GM12892 (cell line): ENCODE measurements around the gene DTYMK.

Experiments used
- DNase-seq: peaks from one replicate; pipeline ENCODE4 v3.0.0; 2011; ENCODE audit not compliant: insufficient read length
- FAIRE-seq: peaks from 2 replicates; lab custom pipeline; 2011; peaks lifted over from hg19 to GRCh38; lab: Jason Lieb, UNC
- POLR2A ChIP-seq: IDR thresholded peaks from 2 replicates; pipeline ENCODE4 v1.6.1; 2011; ENCODE audit warnings: low read depth, low read length, control low read depth
- POLR2AphosphoS5 ChIP-seq: IDR thresholded peaks from 2 replicates; pipeline ENCODE4 v1.6.1; 2011; ENCODE audit warnings: low read depth, low read length, control low read depth
- TAF1 ChIP-seq: IDR thresholded peaks from 2 replicates; pipeline ENCODE4 v1.6.1; 2011; ENCODE audit warnings: low read depth, mild to moderate bottlenecking, control low read depth, low read length, borderline replicate concordance

DTYMK gene

GRCh38 chr2:241649404-241649803 is 37.2 kb downstream of the DTYMK start:
- no peak for TF ChIP-seq POLR2AphosphoS5
- TF ChIP-seq POLR2A, result no peak
- TF ChIP-seq TAF1, result no peak
- DNase-seq, result no peak
- no peak for FAIRE-seq

- no peak for TF ChIP-seq POLR2A
- no peak for TF ChIP-seq POLR2AphosphoS5
- no peak for TF ChIP-seq TAF1
- FAIRE-seq (no peak), DNase-seq (no peak)
Observed at GRCh38 chr2:241648453-241648852, 38.2 kb downstream of the DTYMK start.

- DNase-seq, result no peak
- no peak for FAIRE-seq
- no peak for TF ChIP-seq TAF1
- TF ChIP-seq POLR2A, result no peak
- no peak for TF ChIP-seq POLR2AphosphoS5
Observed at GRCh38 chr2:241645915-241646645, 40.5 kb downstream of the DTYMK start.

GRCh38 chr2:241645056-241645914 is 41.3 kb downstream of the DTYMK start:
- DNase-seq, result no peak
- no peak for FAIRE-seq
- TF ChIP-seq POLR2A (no peak), TAF1 (no peak), POLR2AphosphoS5 (no peak)

GRCh38 chr2:241641631-241642030 is 45.0 kb downstream of the DTYMK start:
- DNase-seq (no peak), FAIRE-seq (no peak)
- TF ChIP-seq POLR2A, result no peak
- no peak for TF ChIP-seq POLR2AphosphoS5
- TF ChIP-seq TAF1, result no peak

GRCh38 chr2:241640165-241640795 is 46.3 kb downstream of the DTYMK start:
- no peak for DNase-seq
- FAIRE-seq, result no peak
- TF ChIP-seq POLR2A (no peak), TAF1 (no peak), POLR2AphosphoS5 (no peak)

DNA sequence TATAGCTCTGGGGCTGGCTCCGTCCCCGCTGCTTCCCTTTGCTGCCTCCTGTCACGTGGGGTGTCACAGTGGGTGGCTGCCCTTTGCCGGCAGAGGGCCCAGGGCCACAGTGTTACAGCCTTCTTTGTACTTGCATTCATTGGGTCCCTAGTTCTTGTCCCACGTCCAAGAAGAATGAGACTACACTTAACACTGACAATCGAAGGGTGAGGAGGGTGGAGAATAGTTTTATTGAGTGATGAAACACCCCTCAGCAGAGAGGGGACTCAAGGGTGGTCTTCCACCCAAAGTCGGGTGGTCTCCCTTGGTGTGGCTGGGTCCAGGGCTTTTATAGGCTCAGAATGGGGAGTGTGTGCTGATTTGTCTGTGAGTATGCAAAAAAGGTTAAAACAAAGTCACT is 47.2 kb downstream of the DTYMK start:
- TF ChIP-seq TAF1 (no peak), POLR2AphosphoS5 (no peak), POLR2A (no peak)
- DNase-seq, result no peak
- FAIRE-seq, result no peak

DNA sequence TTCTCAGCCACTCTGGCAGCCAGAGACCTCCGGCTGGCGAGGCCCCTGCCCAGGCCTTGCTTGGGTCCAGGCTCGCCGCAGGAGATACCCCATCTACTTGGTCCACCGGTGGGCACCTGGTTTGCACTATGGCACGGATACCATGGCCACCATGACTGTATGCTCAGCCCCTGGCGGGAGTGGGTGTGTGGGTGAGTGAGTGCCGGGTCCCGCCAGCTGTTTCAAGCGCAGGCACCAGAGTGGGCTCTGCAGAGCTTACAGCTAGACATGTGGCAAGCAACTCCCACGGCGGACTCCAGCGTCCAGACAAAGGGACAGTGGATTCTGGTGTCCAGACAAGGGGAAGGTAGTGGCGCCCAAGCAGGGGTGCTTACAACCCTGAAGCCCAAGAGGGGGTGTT is 47.7 kb downstream of the DTYMK start:
- TF ChIP-seq POLR2AphosphoS5, result no peak
- TF ChIP-seq POLR2A, result no peak

DNA sequence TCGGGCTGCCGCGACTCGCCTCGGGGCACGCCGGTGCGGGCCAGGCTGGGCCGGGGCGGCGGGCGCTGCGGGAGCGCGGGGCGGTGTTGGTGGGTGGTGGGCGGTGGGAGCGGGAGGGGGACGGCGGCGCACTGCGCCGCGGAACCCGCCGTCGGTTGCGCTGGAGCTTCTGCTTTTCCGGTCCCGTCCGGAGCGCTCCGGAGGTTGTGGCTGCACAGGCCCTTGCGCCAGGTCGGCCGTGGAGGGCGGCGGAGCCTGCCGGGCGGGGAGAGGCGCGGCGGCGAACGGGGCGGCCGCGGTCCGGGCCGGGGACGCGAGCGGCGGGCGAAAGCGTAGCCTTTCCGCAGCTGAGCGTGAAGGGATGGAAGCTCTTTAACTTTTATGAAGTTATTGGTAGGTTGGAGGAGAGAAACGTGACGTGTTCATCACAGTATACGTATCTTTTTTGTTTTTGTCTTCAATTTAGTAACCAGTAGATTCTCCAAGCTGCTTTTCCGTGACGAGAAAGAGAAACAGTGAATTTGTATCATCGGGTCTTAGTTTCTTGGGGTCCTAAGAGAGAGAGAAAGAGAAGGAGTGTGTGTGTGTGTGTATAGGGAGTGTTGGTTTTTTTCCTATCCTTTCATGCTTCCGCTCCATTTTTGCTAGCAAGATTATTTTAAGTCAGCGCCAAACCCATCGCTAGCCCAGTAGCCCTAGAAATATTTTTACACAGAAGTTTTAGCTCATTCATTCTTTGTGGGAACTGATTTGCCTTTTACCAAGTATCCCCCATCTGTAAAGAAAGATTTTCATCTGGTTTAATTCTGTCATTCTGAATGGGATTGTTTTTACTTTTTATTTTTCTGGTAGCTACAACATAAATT is 48.6 kb downstream of the DTYMK start:
- DNase-seq (peak; percentile 61), FAIRE-seq (no peak)
- TF ChIP-seq POLR2AphosphoS5, result no peak
- TF ChIP-seq POLR2A, result no peak
- TF ChIP-seq TAF1, result no peak

More for the DNA sequence above, 47.7 kb downstream of the DTYMK start:
- no peak for FAIRE-seq
- no peak for DNase-seq

DNA sequence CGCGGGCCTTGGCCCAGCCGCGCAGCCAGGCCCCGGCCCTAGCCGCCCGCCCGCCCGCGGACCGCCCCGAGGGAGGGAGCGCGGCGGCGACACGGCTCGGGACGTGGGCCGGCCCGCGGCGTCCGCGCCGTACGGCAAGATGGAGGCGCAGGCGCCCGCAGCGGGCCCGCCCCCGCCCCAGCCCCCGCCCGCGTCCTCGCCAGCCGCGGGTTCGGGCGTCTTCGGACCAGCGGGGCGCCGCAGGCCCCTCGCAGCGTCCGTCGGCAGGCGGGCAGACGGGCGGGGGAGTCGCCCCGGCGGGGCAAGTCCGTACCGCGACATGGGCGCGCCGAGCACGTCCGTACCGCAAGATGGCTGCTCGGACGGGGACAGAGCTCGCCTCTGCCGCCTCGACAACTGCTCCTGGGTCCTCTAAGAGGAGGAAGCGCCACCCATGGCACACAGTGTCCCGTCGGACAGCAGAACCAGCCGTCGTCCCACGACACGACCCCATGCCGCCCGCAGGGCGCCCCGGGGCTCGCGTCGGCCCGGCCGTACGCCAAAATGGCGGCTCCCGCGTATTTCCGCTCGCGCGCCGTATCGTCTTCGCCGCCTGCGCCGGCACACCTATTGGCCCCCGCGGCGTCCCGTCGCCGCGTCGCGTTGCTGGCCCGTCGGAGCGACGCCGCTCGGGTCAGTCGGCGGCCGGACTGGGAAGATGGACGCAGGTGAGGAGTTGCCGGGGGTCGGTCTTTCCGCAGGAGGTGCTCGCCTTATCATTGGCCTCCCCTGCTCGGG is 49.4 kb downstream of the DTYMK start, which contains the start of the genes ATG4B and THAP4:
Gene ATG4B, plus strand, starts transcription at position 676 of the 777 bp plus-strand sequence. Its CDS starts 22 bp downstream, at position 698.
Gene THAP4, minus strand, starts transcription at position 141 of the 777 bp plus-strand sequence. CDS start 141 bp downstream, outside the sequence.
- TF ChIP-seq POLR2A, result peak; percentile 91
- no peak for TF ChIP-seq TAF1
- peak; percentile 88 for TF ChIP-seq POLR2AphosphoS5
- DNase-seq (peak; percentile 88), FAIRE-seq (peak; percentile 100)
